GM13976 (cell line): ENCODE measurements around the gene ZDHHC14.
"Not testable (repeated sequence)": the region's sequence is repeated elsewhere in the genome, so short reads cannot be mapped to it uniquely, and the experiment has no call there.

Experiments
- DNase-seq: peaks from one replicate; pipeline ENCODE4 v3.0.0; 2012; ENCODE audit warnings: low spot score
- CTCF ChIP-seq: IDR thresholded peaks from 2 replicates; pipeline ENCODE4 v1.5.1; 2012; ENCODE audit warnings: borderline replicate concordance, mild to moderate bottlenecking; ENCODE audit not compliant: insufficient read depth; ENCODE audit errors: extremely low read depth, missing control alignments, control extremely low read depth
- in situ Hi-C: fragments of 300-500 bp; cut with MboI; formaldehyde crosslinking; loops from one replicate; pipeline ENCODE4 v1.12.0; 2022; ENCODE audit warnings: low sequenced_read_pairs, mixed read lengths, inconsistent platforms; ENCODE audit not compliant: unreplicated experiment

ZDHHC14 gene

GRCh38 chr6:157464653-157465535, 83.9 kb downstream of the ZDHHC14 start:
- DNase-seq, result peak; percentile 65
- TF ChIP-seq CTCF, result no peak
- in situ Hi-C loops, result no loop called here

- no peak for TF ChIP-seq CTCF
- in situ Hi-C loops, result no loop called here
- no peak for DNase-seq
Observed at GRCh38 chr6:157466342-157466648, 85.3 kb downstream of the ZDHHC14 start.

GRCh38 chr6:157467339-157467738, 86.3 kb downstream of the ZDHHC14 start:
- DNase-seq, in situ Hi-C loops: not testable (repeated sequence)

GRCh38 chr6:157468054-157468453, 87.1 kb downstream of the ZDHHC14 start:
- in situ Hi-C loops, result no loop called here
- no peak for DNase-seq

GRCh38 chr6:157468574-157468973, 87.6 kb downstream of the ZDHHC14 start:
- TF ChIP-seq CTCF, result no peak
- in situ Hi-C loops, result no loop called here
- no peak for DNase-seq

More at GRCh38 chr6:157468054-157468453, 87.1 kb downstream of the ZDHHC14 start:
- TF ChIP-seq CTCF, result no peak

GRCh38 chr6:157469378-157469777, 88.4 kb downstream of the ZDHHC14 start:
- in situ Hi-C loops, result no loop called here
- no peak for DNase-seq
- TF ChIP-seq CTCF, result no peak

GRCh38 chr6:157471077-157471686, 90.2 kb downstream of the ZDHHC14 start:
- TF ChIP-seq CTCF, result no peak
- DNase-seq, result no peak
- in situ Hi-C loops, result no loop called here
